ENCODE measurements around the gene CLASP2.

GRCh38 chr3:33729993-33730392, 11.9 kb upstream of the CLASP2 start:
- TF ChIP-seq PATZ1 (CRISPR knock-in tag; IDR thresholded peaks at IDR 0.05; ENCODE audit: borderline replicate concordance), result no peak
- TF ChIP-seq, protein P1, sequence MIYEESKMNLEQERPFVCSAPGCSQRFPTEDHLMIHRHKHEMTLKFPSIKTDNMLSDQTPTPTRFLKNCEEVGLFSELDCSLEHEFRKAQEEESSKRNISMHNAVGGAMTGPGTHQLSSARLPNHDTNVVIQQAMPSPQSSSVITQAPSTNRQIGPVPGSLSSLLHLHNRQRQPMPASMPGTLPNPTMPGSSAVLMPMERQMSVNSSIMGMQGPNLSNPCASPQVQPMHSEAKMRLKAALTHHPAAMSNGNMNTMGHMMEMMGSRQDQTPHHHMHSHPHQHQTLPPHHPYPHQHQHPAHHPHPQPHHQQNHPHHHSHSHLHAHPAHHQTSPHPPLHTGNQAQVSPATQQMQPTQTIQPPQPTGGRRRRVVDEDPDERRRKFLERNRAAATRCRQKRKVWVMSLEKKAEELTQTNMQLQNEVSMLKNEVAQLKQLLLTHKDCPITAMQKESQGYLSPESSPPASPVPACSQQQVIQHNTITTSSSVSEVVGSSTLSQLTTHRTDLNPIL (CRISPR knock-in tag; IDR thresholded peaks at IDR 0.05; ENCODE audit: low read depth), result no peak

All from SK-N-SH treated with all-trans-retinoic acid at 6 μM for 48 hours (cell line).